ENCODE data around the gene H6PD.

H6PD gene

GRCh38 chr1:9267352-9267686 is 32.7 kb downstream of the H6PD start:
- H3K4me3 ChIP-seq (ENCODE audit: low read depth in 1 of 2, low read length in 1 of 2): no peak overlapping the region
- peaks cover 95% of the 10 kb centered on the region for H3K36me3 ChIP-seq

GRCh38 chr1:9267827-9268581 is 33.4 kb downstream of the H6PD start:
- Histone ChIP-seq H3K27ac (no peak overlapping the region), H3K9me3 (no peaks in the 10 kb centered on the region), H3K4me3 (ENCODE audit: low read depth in 1 of 2, low read length in 1 of 2) (no peak overlapping the region), H3K4me1 (ENCODE audit: control insufficient read depth in 1 of 2, insufficient read depth in 1 of 2, low read depth in 1 of 2, low read length in 1 of 2) (peaks cover 3% of the 10 kb centered on the region in 2 experiments), H3K36me3 (peaks cover 88% of the 10 kb centered on the region), H3K27me3 (no peaks in the 10 kb centered on the region)
- no peak for TF ChIP-seq CTCF (IDR thresholded peaks at IDR 0.05)

More at GRCh38 chr1:9267352-9267686, 32.7 kb downstream of the H6PD start:
- Histone ChIP-seq H3K4me1 (ENCODE audit: control insufficient read depth in 1 of 2, insufficient read depth in 1 of 2, low read depth in 1 of 2, low read length in 1 of 2) (peaks cover 0 to 3% of the 10 kb centered on the region in 2 experiments), H3K27me3 (no peaks in the 10 kb centered on the region), H3K9me3 (no peaks in the 10 kb centered on the region), H3K27ac (no peak overlapping the region)
- no peak for TF ChIP-seq CTCF (IDR thresholded peaks at IDR 0.05)

- Histone ChIP-seq H3K27ac (no peak overlapping the region), H3K4me3 (ENCODE audit: low read depth in 1 of 2, low read length in 1 of 2) (no peak overlapping the region), H3K9me3 (no peaks in the 10 kb centered on the region), H3K27me3 (no peaks in the 10 kb centered on the region), H3K36me3 (peaks cover 77% of the 10 kb centered on the region), H3K4me1 (ENCODE audit: control insufficient read depth in 1 of 2, insufficient read depth in 1 of 2, low read depth in 1 of 2, low read length in 1 of 2) (peaks cover 3% of the 10 kb centered on the region in 2 experiments)
- no peak for TF ChIP-seq CTCF (IDR thresholded peaks at IDR 0.05)
Observed at GRCh38 chr1:9269078-9269501, 34.5 kb downstream of the H6PD start.

GRCh38 chr1:9269721-9270120 is 35.1 kb downstream of the H6PD start:
- no peak for TF ChIP-seq CTCF (IDR thresholded peaks at IDR 0.05)
- Histone ChIP-seq H3K27me3 (no peaks in the 10 kb centered on the region), H3K36me3 (peaks cover 71% of the 10 kb centered on the region), H3K27ac (no peak overlapping the region), H3K4me3 (ENCODE audit: low read depth in 1 of 2, low read length in 1 of 2) (no peak overlapping the region), H3K9me3 (no peaks in the 10 kb centered on the region), H3K4me1 (ENCODE audit: control insufficient read depth in 1 of 2, insufficient read depth in 1 of 2, low read depth in 1 of 2, low read length in 1 of 2) (peaks cover 3% of the 10 kb centered on the region in 2 experiments)

GRCh38 chr1:9270290-9270883 is 35.8 kb downstream of the H6PD start:
- Histone ChIP-seq H3K4me3 (ENCODE audit: low read depth in 1 of 2, low read length in 1 of 2) (no peak overlapping the region), H3K4me1 (ENCODE audit: control insufficient read depth in 1 of 2, insufficient read depth in 1 of 2, low read depth in 1 of 2, low read length in 1 of 2) (peaks cover 3 to 6% of the 10 kb centered on the region in 2 experiments), H3K27ac (no peak overlapping the region), H3K27me3 (no peaks in the 10 kb centered on the region), H3K9me3 (no peaks in the 10 kb centered on the region), H3K36me3 (peaks cover 64% of the 10 kb centered on the region)
- no peak for TF ChIP-seq CTCF (IDR thresholded peaks at IDR 0.05)
